KMS-11 (cell line): ENCODE measurements around the gene FOXA2.

Experiments used
- H2AFZ ChIP-seq: fragments of 200-600 bp; sonication (generic); 2 replicates; pipeline ENCODE4 v1.6.1; 2016; ENCODE audit warnings: antibody characterized with exemption, mixed run types, low read depth
- H3K27ac ChIP-seq: fragments of 200-600 bp; sonication (generic); 2 replicates; pipeline ENCODE4 v1.6.1; 2016; ENCODE audit warnings: mild to moderate bottlenecking, mixed run types
- H3K27me3 ChIP-seq: fragments of 200-600 bp; sonication (generic); 2 replicates; pipeline ENCODE4 v1.6.1; 2017; ENCODE audit warnings: mild to moderate bottlenecking, low read depth, mixed run types, moderate library complexity; ENCODE audit not compliant: insufficient read depth
- H3K36me3 ChIP-seq: fragments of 200-600 bp; sonication (generic); 2 replicates; pipeline ENCODE4 v1.6.1; 2017; ENCODE audit warnings: mild to moderate bottlenecking, mixed run types; ENCODE audit not compliant: insufficient read depth
- H3K4me1 ChIP-seq: fragments of 200-600 bp; sonication (generic); 2 replicates; pipeline ENCODE4 v1.6.1; 2016; ENCODE audit warnings: mild to moderate bottlenecking, low read depth, mixed run types; ENCODE audit not compliant: poor library complexity, severe bottlenecking
- H3K4me2 ChIP-seq: fragments of 200-600 bp; sonication (generic); 2 replicates; pipeline ENCODE4 v1.7.0; 2016; ENCODE audit warnings: mild to moderate bottlenecking, mixed run types
- H3K4me3 ChIP-seq: fragments of 200-600 bp; sonication (generic); IDR thresholded peaks from 2 replicates; pipeline ENCODE4 v1.6.1; 2017; ENCODE audit warnings: low read depth, low read length, mixed read lengths; ENCODE audit not compliant: insufficient read depth
- H3K79me2 ChIP-seq: fragments of 200-600 bp; sonication (generic); 2 replicates; pipeline ENCODE4 v1.6.1; 2016; ENCODE audit warnings: low read depth, mixed run types; ENCODE audit not compliant: insufficient read depth
- H3K9ac ChIP-seq: fragments of 200-600 bp; sonication (generic); 2 replicates; pipeline ENCODE4 v1.6.1; 2016; ENCODE audit warnings: mild to moderate bottlenecking, mixed run types
- H4K20me1 ChIP-seq: fragments of 200-600 bp; sonication (generic); 2 replicates; pipeline ENCODE4 v1.6.1; 2016; ENCODE audit warnings: mild to moderate bottlenecking, mixed run types; ENCODE audit not compliant: insufficient read depth
- TF ChIP-seq, protein P1 (sequence below): fragments of 200-600 bp; sonication (generic); conservative IDR thresholded peaks from 2 replicates; pipeline ENCODE4 v1.6.1; 2017; ENCODE audit warnings: low read depth, mild to moderate bottlenecking, antibody characterized with exemption, low read length, moderate library complexity, mixed read lengths

FOXA2 gene

DNA sequence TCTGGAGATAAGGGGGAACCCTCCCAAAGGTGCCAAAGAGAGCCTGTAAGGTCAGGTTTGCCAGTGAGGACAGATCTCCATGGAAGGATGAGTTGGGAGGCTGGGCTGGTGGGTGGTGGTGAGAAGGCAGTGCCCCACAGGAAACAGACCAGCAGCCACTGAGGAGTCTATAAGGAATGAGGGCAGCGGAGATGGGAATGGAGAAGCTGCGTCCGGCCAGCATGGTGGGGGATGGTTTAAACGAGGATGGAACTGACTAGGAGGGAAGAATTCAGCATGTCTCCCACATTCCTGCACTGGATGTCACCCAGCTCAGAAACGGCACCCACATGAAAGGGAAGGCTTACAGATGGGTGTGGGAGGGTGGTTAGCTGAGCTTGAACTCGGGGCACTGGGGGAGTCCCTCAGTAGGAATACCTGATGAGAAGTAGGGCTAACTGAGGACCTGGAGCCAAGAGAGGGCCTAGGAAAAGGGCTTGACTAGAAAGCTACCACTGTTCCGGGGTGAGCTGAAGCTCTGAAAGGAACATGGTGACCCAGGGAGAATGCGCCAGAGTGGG lies 53.2 kb downstream of the FOXA2 start:
- no peaks in the 10 kb centered on the region for H3K36me3 ChIP-seq
- no peak overlapping the region for H2AFZ ChIP-seq
- no peaks in the 10 kb centered on the region for H3K4me1 ChIP-seq
- H3K27ac ChIP-seq, result no peak overlapping the region
- no peak overlapping the region for H3K4me2 ChIP-seq
- H3K4me3 ChIP-seq, result no peak overlapping the region
- no peaks in the 10 kb centered on the region for H4K20me1 ChIP-seq
- H3K27me3 ChIP-seq, result no peaks in the 10 kb centered on the region
- TF ChIP-seq, protein P1, sequence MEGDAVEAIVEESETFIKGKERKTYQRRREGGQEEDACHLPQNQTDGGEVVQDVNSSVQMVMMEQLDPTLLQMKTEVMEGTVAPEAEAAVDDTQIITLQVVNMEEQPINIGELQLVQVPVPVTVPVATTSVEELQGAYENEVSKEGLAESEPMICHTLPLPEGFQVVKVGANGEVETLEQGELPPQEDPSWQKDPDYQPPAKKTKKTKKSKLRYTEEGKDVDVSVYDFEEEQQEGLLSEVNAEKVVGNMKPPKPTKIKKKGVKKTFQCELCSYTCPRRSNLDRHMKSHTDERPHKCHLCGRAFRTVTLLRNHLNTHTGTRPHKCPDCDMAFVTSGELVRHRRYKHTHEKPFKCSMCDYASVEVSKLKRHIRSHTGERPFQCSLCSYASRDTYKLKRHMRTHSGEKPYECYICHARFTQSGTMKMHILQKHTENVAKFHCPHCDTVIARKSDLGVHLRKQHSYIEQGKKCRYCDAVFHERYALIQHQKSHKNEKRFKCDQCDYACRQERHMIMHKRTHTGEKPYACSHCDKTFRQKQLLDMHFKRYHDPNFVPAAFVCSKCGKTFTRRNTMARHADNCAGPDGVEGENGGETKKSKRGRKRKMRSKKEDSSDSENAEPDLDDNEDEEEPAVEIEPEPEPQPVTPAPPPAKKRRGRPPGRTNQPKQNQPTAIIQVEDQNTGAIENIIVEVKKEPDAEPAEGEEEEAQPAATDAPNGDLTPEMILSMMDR, result no peak
- H3K9ac ChIP-seq, result no peak overlapping the region
- no peaks in the 10 kb centered on the region for H3K79me2 ChIP-seq
